ENCODE data around the gene LCN15. TPM values are rescaled to one million over a fixed set of nuclear protein-coding genes. Genes with fewer than 3 reads are reported as not detected.

Gene LCN15
- total RNA-seq, 1 experiment from 2014 or later: not detected

DNA sequence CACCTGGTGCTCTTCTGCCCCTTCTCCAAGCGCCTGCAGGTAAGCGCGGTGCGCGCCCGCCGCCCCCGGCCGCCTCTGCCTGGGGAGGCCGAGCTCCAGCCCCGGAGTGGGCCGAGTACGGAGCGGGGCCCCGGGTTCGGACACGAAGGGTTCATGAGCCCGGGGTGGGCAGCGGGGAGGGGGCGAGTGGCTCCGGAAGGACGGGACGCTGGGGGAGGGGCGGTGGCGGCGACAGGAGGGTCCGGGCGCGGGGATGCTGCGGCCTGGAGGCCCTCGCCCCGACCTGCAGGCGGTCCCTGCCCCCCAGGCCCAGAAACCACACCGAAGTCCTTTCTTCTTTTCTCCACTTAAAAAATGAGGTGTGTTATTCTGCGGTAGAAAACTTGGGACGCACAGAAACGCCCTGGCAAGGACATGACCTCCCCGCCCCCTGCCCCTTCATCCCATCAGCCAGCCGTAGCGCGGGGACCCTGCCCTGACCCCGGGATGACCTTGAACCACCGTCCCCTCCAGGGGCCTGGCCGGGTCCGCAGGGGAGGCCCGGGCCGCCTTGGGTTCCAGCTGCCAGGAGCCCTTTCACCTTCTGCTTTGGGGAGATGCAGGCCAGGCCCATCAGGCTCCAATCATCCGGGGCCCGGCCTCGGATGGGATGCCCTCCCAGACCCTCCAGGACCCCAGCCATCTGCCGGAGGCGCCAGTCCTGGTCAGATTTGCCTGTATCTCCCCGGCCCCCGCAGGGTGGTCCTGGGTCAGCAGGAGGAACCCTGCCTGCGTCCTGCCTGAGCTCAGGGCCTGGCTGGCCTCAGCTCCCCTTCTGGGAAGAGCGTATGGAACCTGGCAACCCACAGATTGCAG is 51.4 kb downstream of the LCN15 start:
- 0 out of 2 replicates have a peak overlapping the region, but pooled peaks have one; percentile 74 for H3K14ac ChIP-seq (ENCODE audit: insufficient read depth, low read length)
- TF ChIP-seq, protein P1, sequence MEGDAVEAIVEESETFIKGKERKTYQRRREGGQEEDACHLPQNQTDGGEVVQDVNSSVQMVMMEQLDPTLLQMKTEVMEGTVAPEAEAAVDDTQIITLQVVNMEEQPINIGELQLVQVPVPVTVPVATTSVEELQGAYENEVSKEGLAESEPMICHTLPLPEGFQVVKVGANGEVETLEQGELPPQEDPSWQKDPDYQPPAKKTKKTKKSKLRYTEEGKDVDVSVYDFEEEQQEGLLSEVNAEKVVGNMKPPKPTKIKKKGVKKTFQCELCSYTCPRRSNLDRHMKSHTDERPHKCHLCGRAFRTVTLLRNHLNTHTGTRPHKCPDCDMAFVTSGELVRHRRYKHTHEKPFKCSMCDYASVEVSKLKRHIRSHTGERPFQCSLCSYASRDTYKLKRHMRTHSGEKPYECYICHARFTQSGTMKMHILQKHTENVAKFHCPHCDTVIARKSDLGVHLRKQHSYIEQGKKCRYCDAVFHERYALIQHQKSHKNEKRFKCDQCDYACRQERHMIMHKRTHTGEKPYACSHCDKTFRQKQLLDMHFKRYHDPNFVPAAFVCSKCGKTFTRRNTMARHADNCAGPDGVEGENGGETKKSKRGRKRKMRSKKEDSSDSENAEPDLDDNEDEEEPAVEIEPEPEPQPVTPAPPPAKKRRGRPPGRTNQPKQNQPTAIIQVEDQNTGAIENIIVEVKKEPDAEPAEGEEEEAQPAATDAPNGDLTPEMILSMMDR (conservative IDR thresholded peaks at IDR 0.05): no peak
- 0 out of 7 replicates have a peak overlapping the region, but pooled peaks of 1 of the 3 experiments have one; percentile 44 for H3K27ac Mint-ChIP-seq
- no peak overlapping the region for H3K56ac ChIP-seq (ENCODE audit: insufficient read length, low read depth, low read length)
- peaks cover 12% of the 10 kb centered on the region for H3K23me2 ChIP-seq (ENCODE audit: insufficient read length, low read depth, low read length, poor library complexity, severe bottlenecking)
- peak overlapping the region; percentile 70 for H3K4me2 ChIP-seq (ENCODE audit: insufficient read depth, insufficient read length, low read length)
- no peaks in the 10 kb centered on the region for H3K9me3 Mint-ChIP-seq
- H3K4me1 ChIP-seq (ENCODE audit: insufficient read depth, low read length): no peaks in the 10 kb centered on the region; the same call in 1 of the 2 replicates
- no peak overlapping the region for H2BK15ac ChIP-seq (ENCODE audit: low read depth, low read length)
- no peak overlapping the region for H3K4ac ChIP-seq (ENCODE audit: low read depth, low read length)
- peaks cover 8% of the 10 kb centered on the region for H3K79me1 ChIP-seq (ENCODE audit: insufficient read depth, low read depth, low read length, poor library complexity, severe bottlenecking)
- no peak overlapping the region for H2BK5ac ChIP-seq (ENCODE audit: insufficient read length, low read length)
- no peaks in the 10 kb centered on the region for H4K20me1 ChIP-seq (ENCODE audit: control insufficient read depth, insufficient read depth, insufficient read length)
- H3K27me3 Mint-ChIP-seq (ENCODE audit: low read depth): peaks cover 35% of the 10 kb centered on the region
- no peak overlapping the region for H3T11ph ChIP-seq (ENCODE audit: low read length)
- no peak overlapping the region for H3K18ac ChIP-seq (ENCODE audit: insufficient read length, low read depth, low read length)
- no peak overlapping the region for H4K8ac ChIP-seq (replicated peaks; ENCODE audit: insufficient read length, low read depth, low read length)
- no peak overlapping the region for H4K5ac ChIP-seq (ENCODE audit: insufficient read length, low read depth, low read length)
- H3K27me3 ChIP-seq (ENCODE audit: insufficient read depth, low read length): no peaks in the 10 kb centered on the region
- no peak overlapping the region for H2AFZ ChIP-seq (ENCODE audit: low read length)
- no peak overlapping the region for H3K27ac ChIP-seq (ENCODE audit: insufficient read length, low read depth, low read length)
- no peaks in the 10 kb centered on the region for H3K9me3 ChIP-seq (ENCODE audit: control insufficient read depth, low read depth, low read length)
- H3K4me1 Mint-ChIP-seq: peaks cover 3 to 10% of the 10 kb centered on the region in 2 experiments
- H2BK120ac ChIP-seq (ENCODE audit: low read depth, low read length, poor library complexity, severe bottlenecking): no peak overlapping the region
- H2AK5ac ChIP-seq (ENCODE audit: insufficient read length, low read length): no peak overlapping the region
- H2BK12ac ChIP-seq (ENCODE audit: insufficient read length, low read depth, low read length): no peak overlapping the region
- H3K23ac ChIP-seq (ENCODE audit: insufficient read length, low read depth, low read length): no peak overlapping the region
- no CpG with 5 or more reads among the region's 56 CpGs for WGBS (ENCODE audit: extremely low coverage, insufficient read length, low lambda C conversion rate)
- H3K79me2 ChIP-seq (ENCODE audit: insufficient read depth, low read length): peaks cover 4% of the 10 kb centered on the region; the same call in 1 of the 2 replicates
- peak; percentile 37 for DNase-seq
- no peak overlapping the region for H4K91ac ChIP-seq (ENCODE audit: insufficient read length, low read depth, low read length)
- H3K9ac ChIP-seq (ENCODE audit: extremely low read depth, insufficient read length, low read length): no peak overlapping the region
- H2BK20ac ChIP-seq (ENCODE audit: low read depth, low read length, poor library complexity, severe bottlenecking): no peak overlapping the region
- H3K4me3 Mint-ChIP-seq: peak overlapping the region; percentile 70 to 85
- peaks cover 0 to 5% (median 4%) of the 10 kb centered on the region in 3 experiments; a peak in 3 of 7 replicates for H3K36me3 Mint-ChIP-seq (ENCODE audit: insufficient read depth in 1 of 3, low read depth in 3 of 3)
